B cell (primary cell): ENCODE data around the gene THRA. TPM values are rescaled to one million over a fixed set of nuclear protein-coding genes. Genes with fewer than 3 reads are reported as not detected.

ENCODE experiments used
- ATAC-seq: fragments of 200-7000 bp; cut with Tn5 transposase; one replicate; pipeline ENCODE4 v1.10.0; 2021; ENCODE audit warnings: low read depth, mild to moderate bottlenecking, moderate number of reproducible peaks, moderate library complexity
- CTCF ChIA-PET: fragments of 350-600 bp; sonication (Branson Sonifier 250); formaldehyde crosslinking; loops from one replicate; lab custom pipeline; 2021; ENCODE audit warnings: antibody characterized with exemption, inconsistent platforms; lab: Charles Lee
- POLR2A ChIA-PET: fragments of 350-600 bp; sonication (Branson Sonifier 250); formaldehyde crosslinking; loops from one replicate; lab custom pipeline; 2021; ENCODE audit warnings: antibody characterized with exemption; lab: Charles Lee
- DNase-seq: peaks from one replicate; pipeline ENCODE4 v3.0.0; 2013
- H2AFZ ChIP-seq: 2 replicates; pipeline ENCODE4 v1.6.1; 2012; ENCODE audit warnings: mild to moderate bottlenecking, low read depth, low read length; ENCODE audit not compliant: insufficient read depth, poor library complexity, severe bottlenecking
- H3K27ac ChIP-seq, 2 donors: 1 replicate in 1 of 2; 2 replicates in 1 of 2; pipeline ENCODE4 v1.5.1; 2012 to 2013; ENCODE audit warnings: low read length in 2 of 2, mild to moderate bottlenecking in 2 of 2, moderate library complexity in 1 of 2
- H3K27me3 ChIP-seq, 4 experiments: fragments of 200-600 bp in 1 of 4; sonication (generic) in 1 of 4; replicated peaks in 1 of 4; 1 replicate in 2 of 4; 2 replicates in 2 of 4; pipeline versions ENCODE4 v1.6.1 to v1.7.0; 2013 to 2016; ENCODE audit warnings: low read length in 3 of 4, mild to moderate bottlenecking in 2 of 4, mixed read lengths in 1 of 4, moderate library complexity in 1 of 4; ENCODE audit not compliant: insufficient read depth in 4 of 4, control insufficient read depth in 3 of 4; ENCODE audit errors: control extremely low read depth in 1 of 4
- H3K36me3 ChIP-seq, 2 experiments: replicated peaks in 1 of 2; 1 replicate in 1 of 2; 2 replicates in 1 of 2; pipeline versions ENCODE4 v1.6.1 to v1.7.1; 2013; ENCODE audit warnings: low read length in 1 of 2; ENCODE audit not compliant: insufficient read depth in 2 of 2, control insufficient read depth in 1 of 2; ENCODE audit errors: control extremely low read depth in 1 of 2, extremely low read depth in 1 of 2
- H3K4me1 ChIP-seq, 2 donors: fragments of 200-600 bp in 1 of 2; sonication (generic) in 1 of 2; 1 replicate in 1 of 2; 2 replicates in 1 of 2; pipeline versions ENCODE4 v1.5.1 to v1.6.1; 2013 to 2017; ENCODE audit warnings: low read length in 2 of 2; ENCODE audit not compliant: control insufficient read depth in 2 of 2, insufficient read depth in 2 of 2
- H3K4me2 ChIP-seq: replicated peaks from 2 replicates; pipeline ENCODE3; 2012; ENCODE audit warnings: mild to moderate bottlenecking, low read depth, low read length; ENCODE audit not compliant: poor library complexity, severe bottlenecking
- H3K4me3 ChIP-seq, 5 experiments: fragments of 200-600 bp in 1 of 5; sonication (generic) in 1 of 5; 1 replicate in 3 of 5; 2 replicates in 2 of 5; pipeline versions ENCODE4 v1.5.1 to v1.7.0; 2011 to 2016; ENCODE audit warnings: low read length in 4 of 5, mild to moderate bottlenecking in 4 of 5, low read depth in 2 of 5, control low read depth in 1 of 5, moderate library complexity in 1 of 5; ENCODE audit not compliant: insufficient read depth in 1 of 5; ENCODE audit errors: control extremely low read depth in 1 of 5, extremely low read depth in 1 of 5
- H3K79me2 ChIP-seq: fragments of 200-600 bp; sonication (generic); one replicate; pipeline ENCODE4 v1.6.0; 2016; ENCODE audit warnings: low read length; ENCODE audit not compliant: control insufficient read depth, insufficient read depth
- H3K9ac ChIP-seq: fragments of 200-600 bp; sonication (generic); 2 replicates; pipeline ENCODE4 v1.6.1; 2017; ENCODE audit warnings: mild to moderate bottlenecking, low read length, moderate library complexity
- H3K9me3 ChIP-seq, 3 donors: one replicate each; pipeline versions ENCODE4 v1.6.1 to v1.7.1; 2013; ENCODE audit warnings: low read length in 2 of 3; ENCODE audit not compliant: control insufficient read depth in 2 of 3, insufficient read depth in 1 of 3; ENCODE audit errors: control extremely low read depth in 1 of 3
- H4K20me1 ChIP-seq: 2 replicates; pipeline ENCODE4 v1.6.0; 2012; ENCODE audit warnings: mild to moderate bottlenecking, low read length; ENCODE audit not compliant: insufficient read depth, control insufficient read depth, poor library complexity, severe bottlenecking
- H3K27ac Mint-ChIP-seq: one replicate; pipeline ENCODE4 v1.8.0; 2021; ENCODE audit warnings: mixed read lengths
- H3K27me3 Mint-ChIP-seq: one replicate; pipeline ENCODE4 v1.8.0; 2021; ENCODE audit warnings: mixed read lengths
- H3K4me1 Mint-ChIP-seq: one replicate; pipeline ENCODE4 v1.8.0; 2021; ENCODE audit warnings: mixed read lengths
- H3K4me3 Mint-ChIP-seq: one replicate; pipeline ENCODE4 v1.8.0; 2021; ENCODE audit warnings: mixed read lengths
- H3K9me3 Mint-ChIP-seq: one replicate; pipeline ENCODE4 v1.8.0; 2022; ENCODE audit warnings: mixed read lengths; ENCODE audit not compliant: insufficient read depth
- EZH2 ChIP-seq: IDR thresholded peaks from 2 replicates; pipeline ENCODE4 v1.6.1; 2012; ENCODE audit warnings: borderline replicate concordance, low read depth, mild to moderate bottlenecking, moderate library complexity, low read length; ENCODE audit not compliant: insufficient read depth, poor library complexity, severe bottlenecking
- WGBS: methylation state at CpG from one replicate; pipeline ENCODE4 v1.1.5; 2013; ENCODE audit warnings: missing lambda C conversion rate; ENCODE audit not compliant: insufficient coverage; 5-methylcytosine and 5-hydroxymethylcytosine counted together
- intact Hi-C: fragments of 100-400 bp; cut with micrococcal nuclease; formaldehyde crosslinking; loops from one replicate; pipeline ENCODE4 v1.10.0; 2022
- polyA plus RNA-seq: library from polyadenylated mRNA; depleted of rRNA; stranded (reverse); fragments of >200 nt; gene quantifications from 2 replicates; pipeline ENCODE4 v1.2.3, GENCODE V29; 2012
- total RNA-seq, 2 donors: library from RNA; stranded (reverse); fragments of 120-200 nt in 1 of 2; gene quantifications; 1 replicate in 1 of 2; 2 replicates in 1 of 2; pipeline versions ENCODE4 v1.2.3 to v1.2.4, GENCODE V29; 2013 to 2022
- TF ChIP-seq, protein P1 (sequence below): fragments of 200-600 bp; IDR thresholded peaks from one replicate; pipeline ENCODE4 v1.8.0; 2022; ENCODE audit warnings: antibody characterized with exemption, mild to moderate bottlenecking

Gene THRA
- total and polyA plus RNA-seq, 2 donors (not counting 1 experiment from before 2014, with no cell fraction given), result 8.0 to 17.1 TPM

DNA sequence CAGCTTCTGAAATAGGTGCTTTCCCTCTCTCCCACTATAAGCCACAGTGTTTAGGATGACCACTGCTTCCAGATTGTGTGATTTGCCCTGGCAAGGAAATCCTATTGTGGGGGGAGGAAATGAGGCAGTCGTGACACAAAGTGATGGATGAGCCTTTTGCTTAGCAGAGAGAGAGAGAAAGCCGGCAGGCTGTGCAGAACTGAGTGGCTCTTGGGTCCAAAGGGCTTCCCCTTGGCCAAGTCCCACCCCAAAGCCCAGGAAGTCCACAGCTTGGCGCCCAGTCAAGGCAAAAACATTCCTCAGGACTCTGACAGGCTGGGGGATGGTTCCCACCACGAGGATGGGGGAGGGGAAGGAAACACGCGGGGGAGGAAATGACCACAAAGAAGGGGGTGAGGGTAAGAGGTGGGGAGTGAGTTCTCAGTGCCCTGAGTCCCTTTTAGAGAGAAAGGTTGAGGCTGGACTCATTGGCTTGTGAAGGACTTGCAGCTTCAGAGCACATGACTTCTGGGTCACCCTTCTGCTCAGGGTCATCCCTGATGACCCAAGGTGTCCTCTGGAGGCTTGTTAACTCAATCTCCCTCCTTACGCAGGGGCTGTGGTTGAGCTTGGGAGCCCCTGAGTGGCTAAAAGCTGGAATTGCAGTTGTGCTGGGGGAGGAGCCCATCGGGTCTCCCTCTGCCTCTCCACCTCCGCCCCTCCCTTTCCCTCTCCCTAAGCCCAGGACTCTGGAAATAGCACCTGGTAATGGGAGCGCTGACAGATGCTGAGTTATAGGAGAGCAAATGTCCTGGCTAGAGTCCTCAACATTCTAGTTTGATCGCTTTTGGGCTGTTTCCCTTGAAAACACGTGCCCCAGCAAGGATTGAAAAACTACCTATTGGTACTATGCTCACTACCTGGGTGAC lies 48.7 kb downstream of the THRA start:
- H3K4me3 Mint-ChIP-seq, result peak overlapping the region; percentile 66
- CTCF ChIA-PET, result interaction anchor here (0.6 to 9.0 kb wide), 29 partner anchors 9 to 382 kb away, joined by 3 to 204 read pairs (median 19); partner anchors contain the start of genes CASC3, CSF3, MED24 and MSL1
- Histone ChIP-seq H3K36me3 (no peaks in the 10 kb centered on the region), H4K20me1 (no peaks in the 10 kb centered on the region), H3K9me3 (no peaks in the 10 kb centered on the region), H2AFZ (peak overlapping the region; percentile 50), H3K4me1 (peaks cover 52 to 59% of the 10 kb centered on the region in 2 donors), H3K27ac (peak overlapping the region in 1 of 2 donors; percentile 20), H3K27me3 (no peaks in the 10 kb centered on the region), H3K4me3 (peak overlapping the region in 3 of 5 experiments; percentile 9 to 24 (median 16)), H3K79me2 (no peaks in the 10 kb centered on the region), H3K4me2 (peak overlapping the region; percentile 71), H3K9ac (peak overlapping the region; percentile 10)
- intact Hi-C loops, result loop anchor here (1.0 to 5.0 kb wide), 4 partner anchors 34 to 306 kb away; partner anchors contain the start of genes TOP2A and WIPF2
- TF ChIP-seq, protein P1, sequence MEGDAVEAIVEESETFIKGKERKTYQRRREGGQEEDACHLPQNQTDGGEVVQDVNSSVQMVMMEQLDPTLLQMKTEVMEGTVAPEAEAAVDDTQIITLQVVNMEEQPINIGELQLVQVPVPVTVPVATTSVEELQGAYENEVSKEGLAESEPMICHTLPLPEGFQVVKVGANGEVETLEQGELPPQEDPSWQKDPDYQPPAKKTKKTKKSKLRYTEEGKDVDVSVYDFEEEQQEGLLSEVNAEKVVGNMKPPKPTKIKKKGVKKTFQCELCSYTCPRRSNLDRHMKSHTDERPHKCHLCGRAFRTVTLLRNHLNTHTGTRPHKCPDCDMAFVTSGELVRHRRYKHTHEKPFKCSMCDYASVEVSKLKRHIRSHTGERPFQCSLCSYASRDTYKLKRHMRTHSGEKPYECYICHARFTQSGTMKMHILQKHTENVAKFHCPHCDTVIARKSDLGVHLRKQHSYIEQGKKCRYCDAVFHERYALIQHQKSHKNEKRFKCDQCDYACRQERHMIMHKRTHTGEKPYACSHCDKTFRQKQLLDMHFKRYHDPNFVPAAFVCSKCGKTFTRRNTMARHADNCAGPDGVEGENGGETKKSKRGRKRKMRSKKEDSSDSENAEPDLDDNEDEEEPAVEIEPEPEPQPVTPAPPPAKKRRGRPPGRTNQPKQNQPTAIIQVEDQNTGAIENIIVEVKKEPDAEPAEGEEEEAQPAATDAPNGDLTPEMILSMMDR, result peak; percentile 80
- TF ChIP-seq EZH2, result no peak
- ATAC-seq, result peak; percentile 53
- H3K27ac Mint-ChIP-seq, result peak overlapping the region; percentile 80
- H3K4me1 Mint-ChIP-seq, result peaks cover 60% of the 10 kb centered on the region
- H3K9me3 Mint-ChIP-seq, result no peaks in the 10 kb centered on the region
- no peaks in the 10 kb centered on the region for H3K27me3 Mint-ChIP-seq
- WGBS, result 0% methylated on average over 6 of the region's 12 CpGs
- POLR2A ChIA-PET, result interaction anchor here (0.6 to 3.5 kb wide), 8 partner anchors 12 to 196 kb away, joined by 3 to 31 read pairs (median 4); partner anchors contain the start of genes CASC3, NR1D1 and THRA
- DNase-seq, result peak; percentile 83
